Articular chondrocyte of knee joint (primary cell): ENCODE data around the gene C10orf120. TPM values are rescaled to one million over a fixed set of nuclear protein-coding genes. Genes with fewer than 3 reads are reported as not detected.

ENCODE experiments used
- total RNA-seq: library from RNA; depleted of rRNA; stranded (reverse); fragments of >200 nt; gene quantifications from 2 replicates; pipeline ENCODE4 v1.2.3, GENCODE V29; 2012

C10orf120 gene
- total RNA-seq = not detected in 2 replicates

GRCh38 chr10:122699796-122700455 is at the start of gene C10orf120:
Gene C10orf120 (minus strand): TSS chr10:122699846. CDS start chr10:122699790, 56 bp downstream.

Other genes starting within 250 kb of the C10orf120 start
- gene ARMS2, start 245.2 kb downstream of the C10orf120 start, total RNA-seq = not detected in 2 replicates
- 211 and 270 TPM in 2 replicates for gene HTRA1, start 238.3 kb downstream of the C10orf120 start, total RNA-seq
- gene DMBT1, start 139.1 kb downstream of the C10orf120 start, total RNA-seq = 0.11 and 0.13 TPM in 2 replicates
- gene CUZD1, start 146.0 kb upstream of the C10orf120 start, total RNA-seq = 0.43 and 0.91 TPM in 2 replicates
- gene FAM24B, start 179.7 kb upstream of the C10orf120 start, total RNA-seq = 4.1 TPM in 2 replicates
- gene FAM24A, start 210.8 kb upstream of the C10orf120 start, total RNA-seq = not detected in 2 replicates